ENCODE results near the gene ITPK1. TPM values are rescaled to one million over a fixed set of nuclear protein-coding genes. Genes with fewer than 3 reads are reported as not detected.

Gene ITPK1
- total and polyA plus RNA-seq, 2 donors (not counting 3 experiments of a cell fraction or from before 2014, with no cell fraction given) = 39.6 to 51.8 TPM

GRCh38 chr14:92940543-92940942 lies 175.2 kb downstream of the ITPK1 start:
- ChIA-PET CTCF (no interaction called here), POLR2A (no interaction called here)
- no peak for DNase-seq (ENCODE audit: low read depth, low spot score)
- Histone ChIP-seq H3K27me3 (ENCODE audit: control insufficient read depth in 2 of 2, insufficient read depth in 2 of 2, low read length in 2 of 2) (no peaks in the 10 kb centered on the region), H3K4me3 (replicated peaks in 1 of 3; ENCODE audit: insufficient read depth in 1 of 3, low read depth in 1 of 3, low read length in 3 of 3) (no peak overlapping the region), H3K27ac (ENCODE audit: insufficient read depth, low read depth, low read length) (no peak overlapping the region), H3K9me3 (replicated peaks; ENCODE audit: control insufficient read depth, insufficient read depth, low read length) (no peaks in the 10 kb centered on the region), H2AFZ (ENCODE audit: low read depth, low read length) (no peak overlapping the region), H3K4me1 (ENCODE audit: control insufficient read depth, extremely low read depth, insufficient read depth, low read length) (no peaks in the 10 kb centered on the region), H3K36me3 (ENCODE audit: control insufficient read depth in 2 of 2, extremely low read depth in 1 of 2, insufficient read depth in 2 of 2, low read length in 2 of 2) (no peaks in the 10 kb centered on the region), H3K79me2 (ENCODE audit: control insufficient read depth, insufficient read depth, low read length) (no peaks in the 10 kb centered on the region), H3K4me2 (ENCODE audit: insufficient read depth, low read length) (no peak overlapping the region), H4K20me1 (replicated peaks; ENCODE audit: control insufficient read depth, extremely low read depth, insufficient read depth, low read length) (no peaks in the 10 kb centered on the region), H3K9me1 (replicated peaks; ENCODE audit: control insufficient read depth, extremely low read depth, insufficient read depth, low read length) (no peaks in the 10 kb centered on the region), H3K9ac (replicated peaks; ENCODE audit: extremely low read depth, insufficient read depth, low read length) (no peak overlapping the region)
- FAIRE-seq = no peak
- no TSS peak for BruUV-seq (replicated peaks)
- dilution Hi-C loops (cut with MboI; ENCODE audit: extremely low pct_ligation_motif_present, low sequenced_read_pairs) = no loop called here
- intact Hi-C loops (cut with micrococcal nuclease) = no loop called here
- TF ChIP-seq CTCF (IDR thresholded peaks at IDR 0.05; ENCODE audit: extremely low read depth in 1 of 2, insufficient read depth in 1 of 2, low read depth in 1 of 2, low read length in 2 of 2) (no peak), JUN (IDR thresholded peaks at IDR 0.05; ENCODE audit: borderline replicate concordance, insufficient read depth, insufficient read length, low read depth) (no peak), MYC (IDR thresholded peaks at IDR 0.05; ENCODE audit: low read depth, low read length) (no peak), POLR2AphosphoS5 (IDR thresholded peaks at IDR 0.05; ENCODE audit: insufficient read depth, low read depth, low read length) (no peak)

- Histone ChIP-seq H3K4me2 (ENCODE audit: insufficient read depth, low read length) (no peak overlapping the region), H3K36me3 (ENCODE audit: control insufficient read depth in 2 of 2, extremely low read depth in 1 of 2, insufficient read depth in 2 of 2, low read length in 2 of 2) (no peaks in the 10 kb centered on the region), H3K27me3 (ENCODE audit: control insufficient read depth in 2 of 2, insufficient read depth in 2 of 2, low read length in 2 of 2) (no peaks in the 10 kb centered on the region), H3K4me1 (ENCODE audit: control insufficient read depth, extremely low read depth, insufficient read depth, low read length) (no peaks in the 10 kb centered on the region), H3K4me3 (replicated peaks in 1 of 3; ENCODE audit: insufficient read depth in 1 of 3, low read depth in 1 of 3, low read length in 3 of 3) (no peak overlapping the region), H2AFZ (ENCODE audit: low read depth, low read length) (no peak overlapping the region), H3K9me3 (replicated peaks; ENCODE audit: control insufficient read depth, insufficient read depth, low read length) (no peaks in the 10 kb centered on the region), H3K27ac (ENCODE audit: insufficient read depth, low read depth, low read length) (no peak overlapping the region), H3K9me1 (replicated peaks; ENCODE audit: control insufficient read depth, extremely low read depth, insufficient read depth, low read length) (no peaks in the 10 kb centered on the region), H3K9ac (replicated peaks; ENCODE audit: extremely low read depth, insufficient read depth, low read length) (no peak overlapping the region), H3K79me2 (ENCODE audit: control insufficient read depth, insufficient read depth, low read length) (no peaks in the 10 kb centered on the region), H4K20me1 (replicated peaks; ENCODE audit: control insufficient read depth, extremely low read depth, insufficient read depth, low read length) (no peaks in the 10 kb centered on the region)
- ChIA-PET POLR2A (no interaction called here), CTCF (no interaction called here)
- no peak for DNase-seq (ENCODE audit: low read depth, low spot score)
- no peak for FAIRE-seq
- BruUV-seq (replicated peaks) = TSS peak; percentile 58
- TF ChIP-seq MAX (IDR thresholded peaks at IDR 0.05; ENCODE audit: insufficient read depth, insufficient read length) = no peak
- no peak for TF ChIP-seq JUN (IDR thresholded peaks at IDR 0.05; ENCODE audit: borderline replicate concordance, insufficient read depth, insufficient read length, low read depth)
- TF ChIP-seq POLR2AphosphoS5 (IDR thresholded peaks at IDR 0.05; ENCODE audit: insufficient read depth, low read depth, low read length) = no peak
- TF ChIP-seq POLR2A (IDR thresholded peaks at IDR 0.05; ENCODE audit: low read depth, low read length) = no peak
- TF ChIP-seq EZH2 (IDR thresholded peaks at IDR 0.05; ENCODE audit: borderline replicate concordance, low read depth, low read length, severe bottlenecking) = no peak
- TF ChIP-seq CTCF (IDR thresholded peaks at IDR 0.05; ENCODE audit: extremely low read depth in 1 of 2, insufficient read depth in 1 of 2, low read depth in 1 of 2, low read length in 2 of 2) = no peak
- no peak for TF ChIP-seq FOS (IDR thresholded peaks at IDR 0.05; ENCODE audit: borderline replicate concordance, insufficient read depth, low read length)
- no peak for TF ChIP-seq GATA2 (IDR thresholded peaks at IDR 0.05; ENCODE audit: insufficient read depth, insufficient read length, low read depth, low read length)
- TF ChIP-seq MYC (IDR thresholded peaks at IDR 0.05; ENCODE audit: low read depth, low read length) = no peak
- intact Hi-C loops (cut with micrococcal nuclease) = no loop called here
- dilution Hi-C loops (cut with MboI; ENCODE audit: extremely low pct_ligation_motif_present, low sequenced_read_pairs) = no loop called here
Observed at GRCh38 chr14:92939699-92940098, 176.0 kb downstream of the ITPK1 start.
